RWPE1 (cell line): ENCODE results near the gene GJA5.
"Not testable (repeated sequence)": the region's sequence is repeated elsewhere in the genome, so short reads cannot be mapped to it uniquely, and the experiment has no call there.

ENCODE experiments used
- CTCF ChIA-PET: fragments of 350-600 bp; sonication (Branson Sonifier 250); formaldehyde crosslinking; extraction: SDS; loops from one replicate; lab custom pipeline; 2021; lab: Yijun Ruan, JAX
- POLR2A ChIA-PET: fragments of 400-600 bp; formaldehyde crosslinking; extraction: SDS; loops from one replicate; lab custom pipeline; 2020; ENCODE audit warnings: antibody characterized with exemption; ENCODE audit not compliant: low non-redundant PET; lab: Yijun Ruan, JAX
- DNase-seq: peaks from one replicate; pipeline ENCODE4 v3.0.0; 2012; ENCODE audit warnings: low spot score
- H3K27ac ChIP-seq: fragments of 450-650 bp; 2 replicates; pipeline ENCODE4 v1.5.1; 2017
- TF ChIP-seq, protein P1 (sequence below): fragments of 450-650 bp; conservative IDR thresholded peaks from 2 replicates; pipeline ENCODE4 v1.5.1; 2017; ENCODE audit warnings: low read depth, mild to moderate bottlenecking

GJA5 gene

DNA sequence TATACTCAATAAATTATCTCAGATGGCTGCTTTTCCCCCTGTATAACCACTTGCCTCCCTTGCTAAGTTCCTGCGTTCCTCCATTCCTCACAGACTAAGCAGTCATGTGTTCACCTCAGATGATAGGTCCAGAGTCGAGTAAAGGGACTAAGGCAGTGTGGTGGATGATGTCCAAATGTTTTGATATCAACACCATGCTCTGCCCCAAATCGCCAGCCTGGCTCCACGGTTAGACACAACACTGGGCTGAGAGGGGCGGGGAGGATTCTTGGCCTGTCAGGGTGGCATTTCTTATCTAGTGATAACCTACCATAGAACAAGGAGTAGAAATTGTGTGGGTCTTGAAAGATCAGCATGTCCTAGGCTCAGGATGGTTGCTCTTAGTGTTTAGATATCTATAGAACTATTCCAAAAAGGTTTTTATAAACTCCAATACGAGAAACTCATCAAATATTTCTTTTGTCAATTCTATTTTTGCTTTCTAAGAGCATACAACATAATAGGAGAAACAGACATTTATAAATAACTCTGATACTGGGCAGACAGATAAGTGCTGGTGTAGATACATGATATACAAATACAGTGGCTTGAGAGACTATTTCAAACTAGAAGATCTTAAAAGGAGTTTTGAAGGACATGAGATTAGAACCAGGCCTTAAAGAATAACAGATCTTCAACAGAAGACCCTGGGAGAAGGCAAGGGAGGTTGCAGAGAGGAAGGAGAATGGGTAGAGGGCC is 21.5 kb downstream of the GJA5 start:
- DNase-seq: no peak
- ChIA-PET POLR2A (no interaction called here), CTCF (no interaction called here)
- H3K27ac ChIP-seq: no peak overlapping the region
- TF ChIP-seq, protein P1, sequence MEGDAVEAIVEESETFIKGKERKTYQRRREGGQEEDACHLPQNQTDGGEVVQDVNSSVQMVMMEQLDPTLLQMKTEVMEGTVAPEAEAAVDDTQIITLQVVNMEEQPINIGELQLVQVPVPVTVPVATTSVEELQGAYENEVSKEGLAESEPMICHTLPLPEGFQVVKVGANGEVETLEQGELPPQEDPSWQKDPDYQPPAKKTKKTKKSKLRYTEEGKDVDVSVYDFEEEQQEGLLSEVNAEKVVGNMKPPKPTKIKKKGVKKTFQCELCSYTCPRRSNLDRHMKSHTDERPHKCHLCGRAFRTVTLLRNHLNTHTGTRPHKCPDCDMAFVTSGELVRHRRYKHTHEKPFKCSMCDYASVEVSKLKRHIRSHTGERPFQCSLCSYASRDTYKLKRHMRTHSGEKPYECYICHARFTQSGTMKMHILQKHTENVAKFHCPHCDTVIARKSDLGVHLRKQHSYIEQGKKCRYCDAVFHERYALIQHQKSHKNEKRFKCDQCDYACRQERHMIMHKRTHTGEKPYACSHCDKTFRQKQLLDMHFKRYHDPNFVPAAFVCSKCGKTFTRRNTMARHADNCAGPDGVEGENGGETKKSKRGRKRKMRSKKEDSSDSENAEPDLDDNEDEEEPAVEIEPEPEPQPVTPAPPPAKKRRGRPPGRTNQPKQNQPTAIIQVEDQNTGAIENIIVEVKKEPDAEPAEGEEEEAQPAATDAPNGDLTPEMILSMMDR: no peak

DNA sequence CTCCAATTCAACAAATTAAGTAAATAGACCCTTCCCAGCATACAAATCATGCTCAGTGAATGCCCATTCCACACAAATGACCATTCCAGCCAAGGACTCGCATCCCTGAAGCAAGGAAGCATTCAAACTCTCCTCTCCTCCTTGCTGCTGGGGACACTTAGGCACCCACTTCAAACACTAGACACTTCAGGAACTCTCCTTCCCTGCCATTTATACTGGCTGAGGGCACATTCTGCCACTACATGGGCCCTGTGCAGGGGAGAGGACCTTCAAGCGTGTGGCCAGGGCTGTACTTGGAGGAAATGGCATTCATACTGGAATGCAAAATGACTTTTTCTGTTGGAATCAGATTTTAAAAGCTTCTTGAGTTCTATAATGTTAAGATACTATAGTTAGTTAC is 22.3 kb downstream of the GJA5 start:
- ChIA-PET CTCF (no interaction called here), POLR2A (no interaction called here)
- TF ChIP-seq, protein P1: no peak
- DNase-seq: no peak
- no peak overlapping the region for H3K27ac ChIP-seq

DNA sequence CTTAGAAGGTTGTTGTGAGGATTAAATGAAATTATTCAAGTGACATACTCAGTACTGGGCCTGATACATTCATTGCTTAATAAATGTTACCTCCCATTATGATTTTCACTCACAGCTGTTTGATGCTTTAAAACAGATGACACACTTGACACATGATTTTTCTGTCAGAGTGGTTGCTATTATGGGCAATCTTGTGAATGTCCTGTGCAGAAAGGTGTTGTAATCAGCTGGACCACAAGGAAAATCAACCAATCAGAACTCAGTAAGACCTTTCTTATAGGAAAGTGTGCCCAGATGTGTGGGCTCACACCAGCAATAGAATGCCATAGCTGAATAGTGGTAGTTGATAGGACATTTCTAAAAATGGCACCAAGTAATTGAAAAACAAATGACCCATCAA is 23.5 kb downstream of the GJA5 start:
- TF ChIP-seq, protein P1: no peak
- POLR2A ChIA-PET: no interaction called here
- CTCF ChIA-PET: no interaction called here
- no peak overlapping the region for H3K27ac ChIP-seq
- DNase-seq: no peak

DNA sequence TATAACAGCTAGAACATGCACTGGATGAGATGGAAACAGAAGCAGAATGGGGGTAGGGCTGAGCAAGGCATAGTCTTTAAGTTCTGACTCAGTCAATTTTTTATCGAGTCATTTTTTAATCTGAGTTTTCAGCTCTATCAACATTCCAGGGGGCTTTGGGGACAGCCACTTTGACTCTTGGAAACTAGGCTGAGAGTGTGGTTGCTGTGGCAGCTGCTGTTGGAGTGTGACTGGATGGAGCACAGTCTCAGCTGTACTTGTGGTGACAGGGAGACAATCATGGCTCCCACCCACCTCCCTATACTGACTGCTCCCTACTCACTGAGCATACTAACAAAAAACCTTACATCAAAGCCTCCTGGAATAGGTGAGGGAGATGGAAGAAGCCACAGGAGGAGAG is 25.0 kb downstream of the GJA5 start:
- ChIA-PET CTCF (no interaction called here), POLR2A (no interaction called here)
- H3K27ac ChIP-seq: no peak overlapping the region
- DNase-seq: no peak
- TF ChIP-seq, protein P1: no peak

DNA sequence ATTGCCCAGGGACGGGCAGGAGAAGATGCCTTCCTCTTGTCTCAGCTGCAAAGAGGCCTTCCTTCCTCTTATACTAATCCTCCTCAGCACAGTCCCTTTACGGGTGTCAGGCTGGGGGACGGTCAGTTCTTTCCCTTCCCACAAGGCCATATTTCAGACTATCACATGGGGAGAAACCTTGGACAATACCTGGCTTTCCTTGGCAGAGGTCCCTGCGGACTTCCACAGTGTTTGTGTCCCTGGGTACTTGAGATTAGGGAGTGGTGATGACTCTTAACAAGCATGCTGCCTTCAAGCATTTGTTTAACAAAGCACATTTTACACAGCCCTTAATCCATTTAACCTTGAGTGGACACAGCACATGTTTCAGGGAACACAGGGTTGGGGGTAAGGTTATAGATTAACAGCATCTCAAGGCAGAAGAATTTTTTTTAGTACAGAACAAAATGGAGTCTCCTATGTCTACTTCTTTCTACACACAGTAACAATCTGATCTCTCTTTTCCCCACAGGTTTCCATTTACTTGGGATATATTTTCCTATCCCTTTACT is 26.0 kb downstream of the GJA5 start:
- CTCF ChIA-PET, DNase-seq, H3K27ac ChIP-seq, POLR2A ChIA-PET: not testable (repeated sequence)

DNA sequence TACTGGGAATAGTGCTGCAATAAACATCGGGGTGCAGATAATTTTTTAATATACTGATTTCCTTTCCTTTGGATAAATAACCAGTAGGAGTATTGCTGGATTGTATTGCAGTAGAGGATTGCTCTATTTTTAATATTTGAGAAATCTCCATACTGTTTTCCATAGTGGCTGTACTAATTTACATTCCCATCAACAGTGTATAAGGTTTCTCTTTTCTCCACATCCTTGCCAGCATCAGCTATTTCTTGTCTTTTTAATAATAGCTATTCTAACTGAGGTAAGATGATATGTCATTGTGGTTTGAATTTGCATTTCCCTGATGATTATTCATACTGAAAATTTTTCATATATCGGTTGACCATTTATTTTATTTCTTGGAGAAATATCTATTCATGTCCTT is 31.1 kb downstream of the GJA5 start:
- TF ChIP-seq, protein P1: no peak
- ChIA-PET POLR2A (no interaction called here), CTCF (no interaction called here)
- no peak for DNase-seq
- no peak overlapping the region for H3K27ac ChIP-seq

DNA sequence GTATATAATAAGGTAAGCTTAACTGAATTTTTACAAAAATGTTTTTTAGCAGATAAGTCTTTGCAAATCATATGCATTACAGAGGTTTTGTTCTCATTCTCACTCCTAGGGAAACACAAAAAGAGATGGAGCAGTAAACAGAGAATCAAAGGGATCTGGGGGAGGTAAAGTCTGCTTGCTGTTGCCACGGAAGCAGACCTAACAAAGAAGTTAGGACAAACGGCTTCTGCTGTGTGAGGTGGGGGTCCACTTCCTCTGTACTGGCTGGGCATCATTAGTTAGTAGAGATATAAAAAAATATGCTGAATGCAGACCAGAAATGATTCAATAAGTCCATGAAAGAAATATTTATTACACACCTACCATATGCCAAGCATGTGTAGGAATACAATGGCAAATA is 34.2 kb downstream of the GJA5 start:
- TF ChIP-seq, protein P1: no peak
- CTCF ChIA-PET: interaction anchor here (1.3 kb wide), 1 partner anchor 167 kb away, joined by 6 read pairs; no protein-coding TSS in a partner anchor
- H3K27ac ChIP-seq: no peak overlapping the region
- POLR2A ChIA-PET: no interaction called here
- DNase-seq: no peak
